Superior temporal gyrus (tissue), 1 donor: ENCODE data around the gene TMEM74B.
"Not testable (repeated sequence)": the region's sequence is repeated elsewhere in the genome, so short reads cannot be mapped to it uniquely, and the experiment has no call there.

Experiments
- DNase-seq: peaks from one replicate; pipeline ENCODE4 v3.0.0-alpha.2; 2016; ENCODE audit errors: extremely low spot score

The TMEM74B gene

DNA sequence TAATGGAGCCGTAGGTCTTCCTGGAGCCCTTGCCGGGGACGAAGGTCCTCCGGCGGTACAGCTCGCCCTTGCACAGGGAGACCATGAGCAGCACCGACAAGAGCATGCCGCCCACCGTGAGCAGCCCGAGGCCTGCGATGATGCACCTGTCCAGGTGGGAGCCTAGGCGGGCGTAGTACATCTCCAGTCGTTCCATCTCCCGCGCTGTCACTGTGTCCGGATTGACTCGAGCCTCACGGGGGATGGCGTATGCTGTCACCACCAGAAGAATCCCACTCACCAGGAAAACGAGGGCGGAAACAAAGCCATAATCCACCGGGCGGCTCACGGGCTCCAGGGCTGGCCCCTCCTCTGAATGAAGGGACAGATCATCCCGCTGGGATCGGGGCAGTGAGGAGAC, 3.8 kb downstream of the TMEM74B start:
- DNase-seq: no peak

- DNase-seq: no peak
These were observed 6.2 kb downstream of the TMEM74B start for GRCh38 chr20:1178623-1179022.

DNA sequence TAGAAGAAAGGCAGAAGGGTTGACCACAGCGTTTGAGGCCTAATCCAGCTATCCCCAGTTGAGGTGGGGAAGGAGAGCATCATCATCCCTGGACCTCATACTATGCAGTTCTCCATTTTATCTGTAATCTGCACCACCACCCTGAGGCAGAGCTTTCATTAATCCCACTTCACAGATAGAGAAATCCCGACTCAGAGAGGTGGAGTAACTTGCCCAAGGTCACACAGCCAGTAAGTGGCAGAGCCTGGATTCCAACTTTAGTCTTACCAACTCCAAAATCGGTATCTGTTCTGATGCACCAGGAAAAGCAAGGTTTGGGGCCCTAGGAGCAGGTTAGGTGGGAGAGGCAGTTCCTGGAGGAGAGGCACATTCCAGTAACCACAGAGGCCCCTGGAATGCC, 6.7 kb downstream of the TMEM74B start:
- DNase-seq: no peak

- no peak for DNase-seq
These were observed 7.1 kb downstream of the TMEM74B start for GRCh38 chr20:1177680-1178079.

DNA sequence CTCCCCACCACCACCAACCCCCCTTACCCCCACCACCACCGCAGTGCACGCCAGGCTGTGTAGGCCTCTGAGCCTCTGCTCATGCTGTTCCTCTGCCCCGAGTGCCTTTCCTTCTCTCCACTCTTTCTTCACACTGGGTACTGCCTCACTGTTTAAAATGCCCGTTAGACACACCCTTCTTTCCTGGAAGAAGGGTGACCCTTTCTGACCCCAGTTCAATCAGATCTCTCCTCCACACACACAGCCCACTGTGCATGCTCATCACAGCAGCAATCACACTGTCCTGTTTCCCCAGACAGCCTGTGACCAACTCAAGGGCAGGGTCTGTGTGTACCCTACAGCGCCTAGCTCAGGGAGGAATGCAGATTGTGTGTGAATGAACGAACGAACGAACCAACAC, 10.0 kb downstream of the TMEM74B start:
- DNase-seq: no peak

- DNase-seq: no peak
These were observed 11.1 kb downstream of the TMEM74B start for GRCh38 chr20:1173698-1174097.

- no peak for DNase-seq
These were observed 13.2 kb downstream of the TMEM74B start for GRCh38 chr20:1171461-1172093.

GRCh38 chr20:1169224-1169623, 15.6 kb downstream of the TMEM74B start:
- no peak for DNase-seq

DNA sequence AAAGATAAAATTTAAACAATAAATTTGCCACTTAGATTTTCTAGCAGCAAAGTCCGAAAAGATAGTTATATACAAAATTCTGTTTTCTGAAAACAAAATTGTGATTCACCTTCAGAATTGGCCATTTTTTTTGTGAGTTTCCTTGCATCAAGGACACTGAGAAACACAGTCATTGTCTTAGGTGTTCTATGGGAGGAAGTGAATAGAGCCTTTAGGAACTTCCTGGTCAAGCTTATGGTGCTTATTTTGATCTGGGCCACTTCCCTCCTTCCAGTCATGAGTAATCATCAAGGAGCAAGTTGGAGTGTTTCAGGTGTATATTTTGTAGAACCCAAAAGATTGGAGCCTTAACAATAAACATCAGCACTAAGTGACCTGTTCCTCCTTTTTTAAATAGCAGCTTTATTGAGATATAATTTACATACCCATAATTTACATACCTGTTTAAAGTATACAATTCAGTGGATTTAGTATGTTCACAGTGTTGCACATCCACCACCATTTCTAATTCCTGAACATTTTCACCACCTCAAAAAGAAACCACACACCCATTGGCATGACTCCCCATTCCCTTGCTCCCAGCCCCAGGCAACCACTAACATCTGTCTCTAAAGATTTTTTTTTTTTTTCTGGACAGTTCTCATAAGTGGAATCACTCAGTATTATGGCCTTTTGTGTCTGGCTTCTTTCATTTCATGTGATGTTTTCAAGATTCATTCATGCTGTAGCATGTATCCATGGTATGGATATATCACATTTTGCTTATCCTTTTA, 17.6 kb downstream of the TMEM74B start:
- no peak for DNase-seq

- no peak for DNase-seq
These were observed 18.8 kb downstream of the TMEM74B start for GRCh38 chr20:1165941-1166340.

DNA sequence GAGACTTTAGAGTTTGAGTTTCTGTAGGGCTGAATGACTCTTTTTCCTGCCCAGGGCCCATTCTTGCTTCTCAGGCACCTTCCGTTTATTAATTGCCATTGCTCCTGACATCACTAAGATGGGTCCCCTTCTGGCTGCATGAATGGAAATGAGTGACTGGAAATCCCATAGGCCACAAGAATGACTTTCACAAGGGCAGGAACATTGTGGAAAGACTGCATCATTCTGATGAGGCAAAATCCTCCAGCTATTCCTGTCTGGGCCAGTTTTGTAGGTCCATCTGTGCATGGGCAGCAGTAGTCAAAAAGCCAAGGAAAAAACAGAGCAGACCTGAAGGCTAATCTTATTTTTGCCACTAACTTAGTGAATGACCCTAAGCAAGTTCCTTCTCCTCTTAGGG, 19.3 kb downstream of the TMEM74B start:
- no peak for DNase-seq

DNA sequence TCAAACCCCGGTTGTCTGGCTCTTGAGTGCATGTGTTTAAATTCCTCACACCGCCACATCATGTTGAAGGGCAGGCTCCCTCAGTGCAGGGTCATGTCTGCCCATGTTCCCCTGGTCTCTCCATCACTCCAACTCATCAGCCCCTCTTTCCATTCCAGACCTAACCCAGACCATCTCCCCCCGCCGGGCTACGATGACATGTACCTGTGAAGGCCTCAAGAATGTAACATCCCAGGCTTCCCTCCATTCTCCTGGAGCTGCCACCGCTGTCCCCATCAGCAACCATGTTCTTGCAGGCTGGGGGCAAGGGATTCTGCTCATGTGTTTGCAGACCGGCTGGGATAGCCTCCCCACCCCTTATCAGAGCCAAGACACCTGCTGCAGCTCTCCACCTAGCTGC, 19.9 kb downstream of the TMEM74B start:
- no peak for DNase-seq

GRCh38 chr20:1163653-1164052, 21.1 kb downstream of the TMEM74B start:
- DNase-seq: no peak

DNA sequence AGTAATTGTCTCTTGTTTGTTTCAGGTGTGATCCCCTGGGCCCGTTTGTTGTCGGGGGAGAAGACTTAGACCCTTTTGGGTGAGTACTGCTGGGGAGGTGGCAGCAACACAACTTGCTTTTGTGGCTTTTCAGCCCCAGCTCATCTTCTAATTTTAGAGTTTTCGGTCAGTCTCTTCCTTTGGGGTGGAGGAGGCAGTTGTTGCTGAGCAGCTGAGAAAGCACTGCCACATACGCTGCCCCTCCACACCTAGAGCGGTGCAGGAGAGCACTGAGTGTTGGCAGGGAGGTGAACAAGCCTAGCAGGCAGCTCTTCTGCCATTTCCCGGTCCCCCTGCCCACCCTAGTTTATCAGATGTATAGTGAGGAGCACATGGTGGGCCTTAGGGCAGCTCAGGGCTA, 21.7 kb downstream of the TMEM74B start:
- no peak for DNase-seq

DNA sequence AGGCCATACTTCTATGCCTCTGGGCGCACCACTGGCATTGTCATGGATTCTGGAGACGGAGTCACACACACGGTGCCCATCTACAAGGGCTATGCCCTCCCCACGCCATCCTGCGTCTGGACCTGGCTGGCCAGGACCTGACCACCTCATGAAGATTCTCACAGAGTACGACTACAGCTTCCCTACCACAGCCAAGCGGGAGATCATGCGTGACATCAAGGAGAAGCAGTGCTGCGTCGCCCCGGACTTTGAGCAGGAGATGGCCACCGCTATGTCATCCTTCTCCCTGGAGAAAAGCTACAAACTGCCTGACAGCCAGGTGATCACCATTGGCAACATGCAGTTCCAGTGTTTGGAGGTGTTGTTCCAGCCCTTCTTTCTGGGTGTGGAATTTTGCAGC, 23.8 kb downstream of the TMEM74B start:
- DNase-seq: no peak

DNA sequence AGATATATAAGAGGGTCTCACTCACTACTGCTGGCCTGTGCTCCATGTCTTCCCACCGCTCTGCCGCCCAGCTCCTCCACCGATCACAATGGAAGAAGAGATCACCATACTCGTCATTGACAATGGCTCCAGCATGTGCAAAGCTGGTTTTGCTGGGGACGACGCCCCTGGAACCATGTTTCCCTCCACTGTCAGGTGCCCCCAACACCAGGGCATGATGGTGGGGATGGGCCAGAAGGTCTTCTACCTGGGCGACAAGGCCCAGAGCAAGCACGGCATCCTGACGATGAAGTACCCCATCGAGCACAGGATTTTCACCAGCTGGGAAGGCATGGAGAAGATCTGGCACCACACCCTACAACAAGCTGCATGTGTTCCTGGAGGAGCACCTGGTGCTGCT, 24.3 kb downstream of the TMEM74B start:
- DNase-seq: no peak

- no peak for DNase-seq
These were observed 29.4 kb downstream of the TMEM74B start for GRCh38 chr20:1155342-1155741.

GRCh38 chr20:1154691-1155090, 30.1 kb downstream of the TMEM74B start:
- DNase-seq: no peak

- no peak for DNase-seq
These were observed 30.6 kb downstream of the TMEM74B start for GRCh38 chr20:1154226-1154625.

DNA sequence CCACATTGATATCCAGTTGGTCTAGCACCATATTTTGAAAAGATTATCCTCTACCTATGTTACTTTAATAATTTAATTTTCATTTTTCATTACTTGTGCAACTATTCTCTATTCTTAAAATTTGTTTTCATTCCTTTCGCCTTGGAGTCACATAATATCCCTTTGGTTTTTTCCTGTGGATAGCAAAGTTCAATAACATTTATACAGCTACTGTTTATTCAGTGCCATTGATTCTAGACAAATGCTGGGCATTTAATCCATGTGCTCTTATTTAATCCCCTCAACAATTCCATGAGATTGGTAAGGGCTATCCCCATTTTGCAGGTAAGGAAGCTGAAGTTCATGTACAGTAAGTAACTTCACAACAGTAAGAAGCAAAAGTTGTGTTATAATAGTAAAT, 33.8 kb downstream of the TMEM74B start:
- no peak for DNase-seq

DNA sequence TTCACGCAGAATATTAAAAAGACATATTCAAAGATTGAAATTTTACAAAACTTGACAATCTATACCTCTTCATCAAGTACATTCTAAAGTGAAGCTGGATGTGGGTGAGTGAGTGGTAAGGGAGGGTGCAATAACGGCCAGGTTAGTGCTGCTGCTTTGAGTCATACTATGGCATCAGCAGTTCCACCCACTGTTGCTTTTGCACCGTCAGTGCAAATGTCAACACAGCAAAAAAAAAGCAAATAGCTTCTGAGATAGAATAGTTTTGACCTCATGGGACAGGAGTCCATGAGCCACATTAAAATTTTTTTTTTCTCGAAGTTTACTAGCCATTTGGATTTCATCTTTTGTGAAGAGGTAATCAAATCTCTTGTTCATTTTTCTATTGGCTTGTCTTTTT, 34.6 kb downstream of the TMEM74B start:
- no peak for DNase-seq

DNA sequence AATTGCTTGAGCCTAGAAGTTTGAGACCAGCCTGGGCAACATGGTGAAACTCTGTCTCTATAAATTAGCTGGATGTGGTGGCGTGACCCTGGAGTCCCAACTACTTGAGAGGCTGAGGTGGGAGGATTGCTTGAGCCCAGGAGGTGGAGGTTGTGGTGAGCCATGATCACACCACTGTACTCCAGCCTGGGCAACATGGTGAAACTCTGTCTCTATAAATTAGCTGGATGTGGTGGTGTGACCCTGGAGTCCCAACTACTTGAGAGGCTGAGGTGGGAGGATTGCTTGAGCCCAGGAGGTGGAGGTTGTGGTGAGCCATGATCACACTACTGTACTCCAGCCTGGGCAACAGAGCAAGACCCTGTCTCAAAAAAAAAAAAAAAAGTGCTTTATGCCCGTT, 35.0 kb downstream of the TMEM74B start:
- DNase-seq: not testable (repeated sequence)

DNA sequence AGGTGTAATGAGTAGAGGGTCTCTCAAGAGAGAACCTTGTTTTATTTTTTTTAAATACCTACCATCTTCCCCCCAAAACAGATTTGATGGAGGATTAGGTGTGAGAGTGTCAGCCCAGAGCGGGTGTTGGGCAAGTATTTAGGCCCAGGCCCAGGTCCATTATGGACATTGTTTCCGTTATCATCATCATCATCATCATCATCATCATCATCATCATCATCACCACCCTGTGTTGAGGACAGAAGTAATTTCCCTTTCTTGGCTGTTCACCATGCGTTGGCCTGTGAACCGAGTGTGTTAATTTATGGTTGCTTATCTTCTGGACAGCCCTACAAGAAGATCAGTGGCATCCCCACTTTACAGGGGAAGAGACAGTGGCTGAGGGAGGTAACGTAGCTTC, 37.8 kb downstream of the TMEM74B start:
- DNase-seq: no peak
